T-helper 22 cell (primary cell): ENCODE results near the gene SYTL3.
A peak's percentile ranks its signal among the peaks of the same experiment; 100 is the strongest.
"Not testable (repeated sequence)": the region's sequence is repeated elsewhere in the genome, so short reads cannot be mapped to it uniquely, and the experiment has no call there.

Experiments used
- DNase-seq: peaks from one replicate; pipeline ENCODE4 v3.0.0-alpha.2; 2020; ENCODE audit warnings: low read depth

SYTL3 gene

GRCh38 chr6:158776737-158777136, 126.9 kb downstream of the SYTL3 start:
- DNase-seq = no peak

- DNase-seq = no peak
Observed at GRCh38 chr6:158777510-158777909, 127.7 kb downstream of the SYTL3 start.

- DNase-seq = no peak
Observed at GRCh38 chr6:158778005-158778527, 128.2 kb downstream of the SYTL3 start.

GRCh38 chr6:158780246-158780884, 130.5 kb downstream of the SYTL3 start:
- no peak for DNase-seq

GRCh38 chr6:158780988-158781691, 131.3 kb downstream of the SYTL3 start:
- no peak for DNase-seq

GRCh38 chr6:158781692-158782373, 132.0 kb downstream of the SYTL3 start:
- no peak for DNase-seq

GRCh38 chr6:158782432-158783166, 132.7 kb downstream of the SYTL3 start:
- DNase-seq = no peak

GRCh38 chr6:158783167-158783450, 133.3 kb downstream of the SYTL3 start:
- no peak for DNase-seq

- no peak for DNase-seq
Observed at GRCh38 chr6:158783851-158784250, 134.0 kb downstream of the SYTL3 start.

GRCh38 chr6:158784505-158784904, 134.7 kb downstream of the SYTL3 start:
- no peak for DNase-seq

GRCh38 chr6:158785036-158785435, 135.2 kb downstream of the SYTL3 start:
- DNase-seq = no peak

GRCh38 chr6:158786645-158787304, 136.9 kb downstream of the SYTL3 start:
- DNase-seq = no peak

- DNase-seq = no peak
Observed at GRCh38 chr6:158787395-158787794, 137.5 kb downstream of the SYTL3 start.

- DNase-seq = peak; percentile 45
Observed at GRCh38 chr6:158789115-158789917, 139.5 kb downstream of the SYTL3 start.

- DNase-seq = no peak
Observed at GRCh38 chr6:158791274-158791855, 141.5 kb downstream of the SYTL3 start.

- DNase-seq = not testable (repeated sequence)
Observed at GRCh38 chr6:158792505-158792904, 142.7 kb downstream of the SYTL3 start.

- DNase-seq = no peak
Observed at GRCh38 chr6:158793432-158793831, 143.6 kb downstream of the SYTL3 start.

- DNase-seq = no peak
Observed at GRCh38 chr6:158795516-158795915, 145.7 kb downstream of the SYTL3 start.

GRCh38 chr6:158796353-158796752, 146.5 kb downstream of the SYTL3 start:
- DNase-seq = no peak
